Measurements from ENCODE around the gene CALY.

The CALY gene

GRCh38 chr10:133365461-133366129 is 28.9 kb upstream of the CALY start:
- DNase-seq = no peak

DNA sequence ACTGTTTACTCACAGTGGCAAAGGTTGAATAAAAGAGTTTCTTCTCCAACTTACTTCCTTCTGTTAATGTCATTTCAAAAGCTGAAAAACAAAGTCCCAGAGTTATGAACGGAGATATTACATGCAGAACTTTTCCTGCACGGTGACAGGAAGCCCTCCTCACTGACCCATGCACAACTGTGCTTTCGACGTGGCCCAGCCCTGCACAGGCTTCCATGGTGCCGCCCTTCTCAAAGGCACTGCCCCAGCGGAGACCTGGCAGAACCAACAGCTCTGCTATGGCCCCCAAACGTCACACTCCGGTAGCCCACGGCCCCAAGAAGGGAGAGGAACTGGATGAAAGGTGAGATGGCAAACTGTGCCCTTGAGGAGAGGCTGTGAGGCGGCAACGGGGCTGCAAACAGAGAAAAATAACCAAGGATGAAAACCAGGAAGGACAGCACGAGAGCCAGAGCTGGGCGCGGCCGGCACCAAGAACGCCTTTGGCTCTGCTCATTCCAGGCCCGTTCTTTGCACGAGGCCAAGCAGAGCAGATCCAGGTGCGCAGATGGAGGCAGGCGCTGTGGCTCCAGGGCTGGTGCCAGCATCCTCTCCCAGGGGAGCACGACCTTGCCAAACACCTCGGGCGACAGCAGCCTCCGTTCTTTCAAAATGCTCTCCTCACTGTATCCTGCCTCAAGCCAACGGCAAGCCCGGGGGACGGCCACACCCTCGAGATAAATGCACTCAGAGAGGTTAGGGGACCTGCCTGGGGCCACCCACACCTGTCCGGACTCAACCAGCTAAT is 28.1 kb upstream of the CALY start:
- no peak for DNase-seq

GRCh38 chr10:133362846-133363245 is 26.1 kb upstream of the CALY start:
- no peak for DNase-seq

- no peak for DNase-seq
Observed at GRCh38 chr10:133361773-133362441, 25.2 kb upstream of the CALY start.

DNA sequence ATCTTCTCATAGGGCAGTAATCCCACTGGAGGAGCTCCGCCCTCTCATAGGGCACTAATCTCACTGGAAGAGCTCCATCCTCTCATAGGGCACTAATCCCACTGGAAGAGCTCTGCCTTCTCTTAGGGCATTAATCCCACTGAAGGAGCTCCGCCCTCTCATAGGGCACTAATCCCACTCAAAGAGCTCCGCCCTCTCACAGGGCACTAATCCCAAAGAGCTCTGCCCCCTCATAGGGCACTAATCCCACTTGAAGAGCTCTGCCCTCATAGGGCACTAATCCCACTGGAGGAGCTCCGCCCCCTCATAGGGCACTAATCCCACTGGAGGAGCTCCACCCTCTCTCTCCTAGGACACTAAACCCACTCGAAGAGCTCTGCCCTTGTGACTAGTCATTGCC is 24.5 kb upstream of the CALY start:
- no peak for DNase-seq

GRCh38 chr10:133359972-133360610 is 23.4 kb upstream of the CALY start:
- DNase-seq = no peak

- DNase-seq = peak in 1 of 2 experiments; percentile 27
Observed at GRCh38 chr10:133359554-133359971, 22.9 kb upstream of the CALY start.

DNA sequence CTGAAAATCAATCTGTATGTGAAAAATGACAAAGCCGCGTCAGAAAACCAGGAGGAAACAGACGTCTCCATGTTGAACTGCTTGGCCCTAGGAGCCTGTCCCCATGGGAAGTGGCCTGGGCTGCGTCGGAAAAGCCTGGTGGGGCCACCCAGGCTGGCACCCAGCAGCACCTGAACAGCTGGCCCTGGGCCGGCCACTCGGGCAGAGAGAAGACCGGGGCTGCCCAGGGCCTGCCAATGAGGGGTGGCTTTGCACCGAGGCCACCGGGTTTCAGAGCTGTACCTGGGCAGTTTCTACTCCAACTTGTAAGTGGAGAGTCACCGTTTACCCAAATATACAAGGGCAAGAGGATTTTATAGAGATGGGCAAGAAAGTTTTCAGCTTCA is 22.2 kb upstream of the CALY start:
- DNase-seq = no peak

- no peak for DNase-seq
Observed at GRCh38 chr10:133358162-133358924, 21.6 kb upstream of the CALY start.

DNA sequence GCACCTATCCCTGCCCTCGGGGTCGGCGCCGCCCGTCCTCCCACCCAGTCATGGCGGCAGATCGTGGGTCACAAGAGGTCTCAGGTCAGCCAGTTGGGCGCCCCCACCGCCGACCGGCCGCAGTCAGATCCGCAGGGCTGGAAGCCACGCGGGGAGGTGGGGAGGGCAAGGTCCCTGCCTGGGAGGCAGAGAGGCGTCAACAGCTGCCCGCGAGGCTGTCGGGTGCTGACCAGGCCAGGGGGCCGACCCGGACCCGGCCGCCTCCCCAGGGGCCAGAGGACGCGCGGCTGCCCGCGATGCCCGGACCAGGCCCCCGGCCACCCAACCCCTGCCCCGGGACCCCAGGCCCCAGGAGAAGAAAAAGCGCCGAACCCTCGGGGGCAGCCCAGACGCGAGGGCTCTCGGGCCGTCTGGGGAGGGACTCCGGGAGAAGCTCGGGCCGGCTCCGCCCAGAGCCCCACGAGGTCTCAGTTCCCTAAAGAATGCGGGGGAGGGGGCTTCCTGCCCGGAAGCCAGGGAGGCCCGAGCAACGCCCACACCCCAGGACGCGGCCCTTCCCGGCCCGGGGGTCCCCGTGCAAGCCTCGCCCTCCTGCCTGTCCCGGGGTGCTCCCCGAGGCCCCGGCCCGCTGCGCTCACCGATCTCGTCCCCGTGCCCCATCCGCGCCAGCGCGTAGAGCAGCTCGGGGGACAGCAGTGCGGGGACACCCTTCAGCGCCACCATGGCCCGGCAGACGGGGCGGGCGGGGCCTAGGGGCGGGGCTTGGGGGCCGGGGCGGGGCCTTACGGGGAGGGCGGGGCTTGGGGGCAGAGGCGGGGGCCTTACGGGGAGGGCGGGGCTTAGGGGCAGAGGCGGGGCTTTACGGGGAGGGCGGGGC is 20.8 kb upstream of the CALY start, which contains the start of gene FUOM:
Gene FUOM (minus strand): TSS at position 735 of the 877 bp plus-strand sequence. CDS start 12 bp downstream, at position 723.
- peak; percentile 70 to 76 for DNase-seq

DNA sequence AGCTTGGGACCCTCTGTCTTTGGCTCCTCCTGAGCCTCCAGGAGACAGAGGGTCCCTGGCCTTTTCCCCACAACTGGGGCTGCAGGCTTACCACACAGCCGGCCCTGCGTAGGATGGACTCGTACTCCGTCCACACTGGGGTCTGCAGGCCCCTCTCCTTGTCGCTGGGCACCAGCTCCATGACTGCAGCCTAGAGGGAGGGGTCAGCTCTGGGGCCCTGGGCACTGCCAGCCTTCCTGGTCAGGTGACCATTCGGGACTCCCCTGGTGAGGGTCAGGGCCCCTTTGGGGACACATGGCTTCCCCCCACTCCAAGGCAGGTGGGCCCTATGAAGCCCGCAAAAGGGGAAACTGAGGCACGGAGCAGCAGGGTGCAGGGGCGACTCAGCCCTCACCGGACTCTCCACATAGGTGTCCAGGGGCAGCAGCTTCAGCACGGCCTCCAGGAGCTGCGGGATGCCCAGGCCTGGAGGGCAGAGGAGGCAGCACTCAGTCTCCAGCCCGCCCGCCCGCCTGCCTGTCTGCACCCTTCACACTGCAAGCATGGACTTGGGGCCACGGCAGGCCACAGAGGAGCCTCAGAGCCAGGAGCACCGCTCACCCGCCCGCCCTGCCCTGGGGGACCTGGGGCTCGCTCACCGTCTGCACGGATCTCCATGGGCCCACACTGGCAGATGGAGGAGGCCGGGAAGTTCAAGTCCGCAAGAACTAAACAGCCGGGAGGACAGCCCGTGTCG is 20.0 kb upstream of the CALY start:
- no peak for DNase-seq

DNA sequence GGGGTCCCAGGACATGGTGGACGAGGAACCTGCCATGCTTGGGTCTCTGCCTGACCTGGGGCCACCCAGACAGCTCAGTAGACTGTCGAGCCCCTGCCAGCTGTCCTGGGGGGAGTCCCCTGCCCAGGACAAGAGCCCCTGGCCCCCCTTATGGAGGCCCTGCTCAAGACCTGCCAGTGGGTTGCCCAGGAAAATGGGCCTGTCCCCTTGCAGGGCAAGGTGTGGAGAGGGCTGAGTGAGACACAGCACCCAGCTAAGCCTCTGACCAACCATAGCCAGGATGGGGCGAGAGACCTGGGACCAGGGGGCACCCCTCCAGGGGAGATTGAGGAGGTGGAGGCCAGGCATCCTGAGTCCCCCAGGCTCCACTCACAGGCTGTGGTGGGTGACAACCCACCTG is 19.3 kb upstream of the CALY start:
- no peak for DNase-seq

DNA sequence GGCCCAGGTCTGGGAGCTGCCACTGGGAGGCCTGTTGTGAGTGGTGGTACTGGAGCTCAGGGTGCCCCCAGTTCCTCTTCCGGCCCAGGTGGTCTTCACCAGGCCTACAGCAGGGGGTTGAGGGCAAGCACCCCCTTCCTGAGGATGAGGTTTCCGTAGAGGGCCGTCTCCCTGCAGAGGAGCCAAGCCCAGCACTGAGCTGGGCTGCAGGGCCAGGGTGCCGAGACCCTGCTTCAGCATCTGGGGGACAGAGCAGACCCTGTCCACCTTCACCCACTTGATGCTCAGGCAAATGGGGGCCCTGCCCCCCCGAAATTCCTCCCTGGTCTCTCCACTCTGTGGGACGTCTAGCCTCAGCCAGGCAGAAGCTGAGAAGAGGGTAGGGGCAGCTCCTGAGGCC is 18.6 kb upstream of the CALY start:
- no peak for DNase-seq

GRCh38 chr10:133354672-133355240 is 18.1 kb upstream of the CALY start:
- DNase-seq = no peak

DNA sequence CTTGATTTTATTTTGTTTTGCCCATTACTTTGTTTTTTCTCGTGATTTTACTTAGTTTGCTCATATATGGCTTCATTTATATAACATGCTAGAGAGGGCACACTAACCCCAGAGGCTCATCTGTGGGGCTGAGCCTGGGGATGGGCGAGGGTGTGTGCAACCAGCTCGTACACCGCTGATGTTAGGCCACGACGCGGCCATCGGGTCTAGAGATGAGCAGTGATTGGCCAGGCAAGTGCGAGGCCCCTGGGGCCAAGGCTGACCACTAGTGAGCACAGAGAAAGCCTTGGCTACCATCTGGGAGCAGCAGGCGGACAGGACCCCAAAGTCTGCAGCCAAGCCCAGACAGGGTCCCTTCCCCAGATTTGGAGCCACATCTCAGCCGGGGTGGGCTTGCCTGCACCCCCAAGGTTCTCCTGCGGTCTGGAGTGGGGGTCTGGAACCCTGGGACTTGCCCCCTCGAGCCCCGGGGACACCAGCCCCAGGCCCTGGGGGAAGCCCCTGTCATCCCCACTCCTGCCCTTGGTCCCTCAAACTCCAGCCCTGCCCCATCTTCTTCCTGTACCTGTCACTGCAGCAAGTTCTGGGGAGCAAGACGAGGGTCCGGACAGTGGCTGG is 17.4 kb upstream of the CALY start:
- DNase-seq = no peak

DNA sequence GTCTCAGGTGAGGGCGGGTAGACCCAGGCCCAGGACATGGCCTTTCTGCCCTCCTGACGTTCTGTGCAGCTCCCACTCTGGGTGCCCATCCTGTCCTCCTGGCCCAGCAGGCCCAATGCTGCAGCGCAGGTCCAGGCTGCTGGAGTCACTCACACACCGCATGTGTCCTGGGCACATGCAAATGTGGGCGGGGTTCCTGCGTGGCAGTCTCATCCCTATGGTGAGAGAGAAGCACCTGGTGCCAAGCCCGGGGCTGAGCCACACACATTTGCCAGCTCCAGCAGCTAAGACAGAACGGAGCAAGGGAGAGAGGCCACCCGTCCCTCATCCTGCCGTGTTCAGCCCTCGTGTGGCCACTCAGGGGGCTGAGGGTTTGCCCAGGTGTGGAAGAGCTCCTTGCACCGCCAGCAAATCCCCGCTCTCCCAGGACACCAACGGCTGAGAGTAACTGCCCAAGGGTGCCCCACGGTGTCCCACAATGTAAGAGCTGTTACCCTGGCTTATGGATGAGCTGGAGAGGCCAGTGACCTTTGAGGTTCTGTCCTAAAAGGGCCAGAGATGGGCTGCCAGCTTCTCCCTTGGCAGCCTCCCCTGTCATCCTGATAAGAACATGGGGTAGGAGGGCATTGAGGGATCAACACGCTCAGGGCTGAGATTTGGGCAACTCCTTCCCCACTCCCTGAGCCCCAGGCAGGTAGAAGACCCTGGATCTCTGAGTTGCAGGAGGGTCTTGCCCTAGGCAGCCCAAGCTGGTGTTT is 16.7 kb upstream of the CALY start:
- DNase-seq = no peak

- DNase-seq = no peak
Observed at GRCh38 chr10:133351408-133352318, 15.0 kb upstream of the CALY start.

GRCh38 chr10:133350950-133351329 is 14.2 kb upstream of the CALY start:
- no peak for DNase-seq
